ENCODE data around the gene FMNL3.
A peak's percentile ranks its signal among the peaks of the same experiment; 100 is the strongest.
"Not testable (repeated sequence)": the region's sequence is repeated elsewhere in the genome, so short reads cannot be mapped to it uniquely, and the experiment has no call there.

Gene FMNL3, protein sequence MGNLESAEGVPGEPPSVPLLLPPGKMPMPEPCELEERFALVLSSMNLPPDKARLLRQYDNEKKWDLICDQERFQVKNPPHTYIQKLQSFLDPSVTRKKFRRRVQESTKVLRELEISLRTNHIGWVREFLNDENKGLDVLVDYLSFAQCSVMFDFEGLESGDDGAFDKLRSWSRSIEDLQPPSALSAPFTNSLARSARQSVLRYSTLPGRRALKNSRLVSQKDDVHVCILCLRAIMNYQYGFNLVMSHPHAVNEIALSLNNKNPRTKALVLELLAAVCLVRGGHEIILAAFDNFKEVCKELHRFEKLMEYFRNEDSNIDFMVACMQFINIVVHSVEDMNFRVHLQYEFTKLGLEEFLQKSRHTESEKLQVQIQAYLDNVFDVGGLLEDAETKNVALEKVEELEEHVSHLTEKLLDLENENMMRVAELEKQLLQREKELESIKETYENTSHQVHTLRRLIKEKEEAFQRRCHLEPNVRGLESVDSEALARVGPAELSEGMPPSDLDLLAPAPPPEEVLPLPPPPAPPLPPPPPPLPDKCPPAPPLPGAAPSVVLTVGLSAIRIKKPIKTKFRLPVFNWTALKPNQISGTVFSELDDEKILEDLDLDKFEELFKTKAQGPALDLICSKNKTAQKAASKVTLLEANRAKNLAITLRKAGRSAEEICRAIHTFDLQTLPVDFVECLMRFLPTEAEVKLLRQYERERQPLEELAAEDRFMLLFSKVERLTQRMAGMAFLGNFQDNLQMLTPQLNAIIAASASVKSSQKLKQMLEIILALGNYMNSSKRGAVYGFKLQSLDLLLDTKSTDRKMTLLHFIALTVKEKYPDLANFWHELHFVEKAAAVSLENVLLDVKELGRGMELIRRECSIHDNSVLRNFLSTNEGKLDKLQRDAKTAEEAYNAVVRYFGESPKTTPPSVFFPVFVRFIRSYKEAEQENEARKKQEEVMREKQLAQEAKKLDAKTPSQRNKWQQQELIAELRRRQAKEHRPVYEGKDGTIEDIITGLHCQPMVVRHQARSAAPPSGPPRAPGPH

GRCh38 chr12:49707128-49707811, at the start of gene FMNL3:
Gene FMNL3 (minus strand): TSS chr12:49707405. CDS start chr12:49707180, 225 bp downstream.
- no peak for FAIRE-seq

GRCh38 chr12:49750996-49751393, 43.8 kb upstream of the FMNL3 start:
- no peak for FAIRE-seq

GRCh38 chr12:49750027-49750995, 43.1 kb upstream of the FMNL3 start:
- no peak for FAIRE-seq

- FAIRE-seq: no peak
Measured at GRCh38 chr12:49748800-49749199, 41.6 kb upstream of the FMNL3 start.

- no peak for FAIRE-seq
Measured at GRCh38 chr12:49748306-49748705, 41.1 kb upstream of the FMNL3 start.

- no peak for FAIRE-seq
Measured at GRCh38 chr12:49744363-49744885, 37.2 kb upstream of the FMNL3 start.

- no peak for FAIRE-seq
Measured at GRCh38 chr12:49741882-49742620, 34.8 kb upstream of the FMNL3 start.

GRCh38 chr12:49740930-49741881, 34.0 kb upstream of the FMNL3 start, which contains the start of gene TMBIM6:
Gene TMBIM6 (plus strand): TSS chr12:49741557. CDS start chr12:49752494, 10,937 bp downstream.
- FAIRE-seq: peak; percentile 98

DNA sequence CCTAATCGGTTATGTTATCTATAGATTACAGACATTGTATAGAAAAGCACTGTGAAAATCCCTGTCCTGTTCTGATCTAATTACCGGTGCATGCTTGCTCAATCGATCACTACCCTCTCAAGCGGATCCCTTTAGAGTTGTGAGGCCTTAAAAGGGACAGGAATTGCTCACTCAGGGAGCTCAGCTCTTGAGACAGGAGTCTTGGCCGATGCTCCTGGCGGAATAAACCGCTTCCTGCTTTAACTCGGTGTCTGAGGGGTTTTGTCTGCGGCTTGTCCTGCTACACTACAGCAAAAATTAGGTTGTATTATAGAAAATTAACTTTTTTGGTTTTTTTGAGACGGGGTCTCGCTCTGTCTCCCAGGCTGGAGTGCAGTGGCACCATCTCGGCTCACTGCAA, 33.1 kb upstream of the FMNL3 start:
- FAIRE-seq: not testable (repeated sequence)

DNA sequence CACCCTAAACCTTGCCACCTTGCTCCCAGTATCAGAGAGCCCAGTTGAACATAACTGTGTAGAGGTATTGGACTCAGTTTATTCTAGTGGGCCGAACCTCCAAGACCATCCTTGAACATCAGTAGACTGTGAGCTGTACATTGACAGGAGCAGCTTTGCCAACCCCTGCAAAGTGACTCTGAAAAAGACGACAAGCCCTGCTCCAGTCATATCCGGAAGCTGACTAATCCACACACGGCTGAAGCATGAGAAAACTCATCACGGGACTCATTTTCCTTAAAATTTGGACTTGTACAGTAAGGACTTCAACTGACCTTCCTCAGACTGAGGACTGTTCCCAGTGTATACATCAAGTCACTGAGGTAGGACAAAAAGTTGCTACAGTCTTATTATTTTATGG, 31.5 kb upstream of the FMNL3 start:
- FAIRE-seq: not testable (repeated sequence)

DNA sequence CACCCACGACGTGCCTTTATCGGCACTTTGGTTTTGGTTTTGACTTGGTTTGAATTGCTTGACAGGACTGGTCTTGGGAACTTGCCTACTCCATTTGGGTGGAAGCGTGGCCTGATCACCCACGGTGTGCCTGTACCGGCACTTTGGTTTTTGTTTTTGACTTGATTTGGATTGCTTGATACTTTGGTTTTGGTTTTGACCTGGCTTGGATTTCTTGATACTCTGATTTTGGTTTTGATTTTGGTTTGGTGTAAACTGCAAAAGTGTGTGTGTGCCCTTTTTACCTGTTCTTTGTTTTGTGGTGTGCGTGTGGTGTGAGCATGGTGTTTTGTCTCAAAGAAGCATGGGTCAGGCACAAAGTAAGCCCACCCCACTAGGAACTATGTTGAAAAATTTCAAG, 27.7 kb upstream of the FMNL3 start:
- not testable (repeated sequence) for FAIRE-seq

DNA sequence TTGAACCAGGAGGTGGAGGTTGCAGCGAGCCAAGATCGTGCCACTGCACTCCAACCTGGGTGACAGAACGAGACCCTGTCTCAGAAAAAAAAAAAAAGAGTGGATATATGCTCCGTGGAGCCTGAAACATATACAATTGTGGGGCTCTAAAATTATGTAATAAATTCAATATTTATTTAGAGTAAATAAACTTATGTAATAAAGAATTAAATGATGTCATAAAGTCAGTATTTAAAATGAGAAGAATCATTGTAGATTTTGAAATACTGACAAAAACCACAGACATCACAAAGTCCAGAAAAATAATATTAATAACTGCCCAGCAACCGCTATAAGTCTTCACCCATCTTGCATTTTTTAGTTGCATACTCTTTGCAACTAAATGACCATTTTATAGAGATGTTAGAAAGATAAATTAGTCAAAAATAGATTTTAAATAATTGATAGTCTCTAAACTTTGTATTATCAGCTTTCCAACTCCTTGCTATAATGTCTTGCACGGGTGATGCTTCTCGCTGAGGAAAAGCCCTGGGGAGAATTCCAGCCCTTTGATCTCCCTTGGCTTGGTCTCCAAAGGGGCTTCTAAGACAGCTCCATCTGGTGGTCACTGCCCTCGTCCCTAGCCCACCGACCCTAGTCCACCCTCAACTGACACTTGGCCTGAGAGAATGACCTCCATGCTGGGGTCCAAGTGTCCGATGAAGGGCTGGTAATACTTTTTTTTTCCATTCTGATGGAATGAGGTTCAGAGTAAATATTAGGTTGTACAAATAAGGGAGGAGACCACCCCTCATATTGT, 26.2 kb upstream of the FMNL3 start:
- FAIRE-seq: no peak

DNA sequence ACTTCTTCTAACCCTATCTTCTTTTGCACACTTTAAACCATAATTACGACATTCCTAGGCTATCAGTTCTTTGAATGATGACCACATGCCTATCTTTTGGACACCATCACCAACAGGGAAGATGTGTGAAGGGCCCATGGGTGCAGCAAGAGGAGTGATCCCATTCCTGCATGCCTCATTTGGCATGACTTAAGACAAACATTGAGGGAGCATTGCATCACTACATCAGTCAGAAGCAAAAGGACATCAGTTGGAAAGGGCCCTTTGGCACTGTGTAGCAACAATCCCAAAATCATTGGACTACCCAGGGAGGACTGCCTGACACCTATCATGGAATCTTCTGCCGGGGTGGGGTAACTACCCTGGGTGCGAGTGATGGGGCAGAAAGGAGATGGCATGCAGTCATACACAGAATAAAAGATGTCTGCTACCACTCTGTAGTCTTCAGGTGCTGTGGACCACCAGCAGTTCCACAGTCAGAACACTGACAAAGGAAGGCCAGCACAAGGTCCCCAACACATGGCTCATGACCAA, 23.4 kb upstream of the FMNL3 start:
- FAIRE-seq: no peak

- FAIRE-seq: no peak
Measured at GRCh38 chr12:49730050-49730449, 22.8 kb upstream of the FMNL3 start.

DNA sequence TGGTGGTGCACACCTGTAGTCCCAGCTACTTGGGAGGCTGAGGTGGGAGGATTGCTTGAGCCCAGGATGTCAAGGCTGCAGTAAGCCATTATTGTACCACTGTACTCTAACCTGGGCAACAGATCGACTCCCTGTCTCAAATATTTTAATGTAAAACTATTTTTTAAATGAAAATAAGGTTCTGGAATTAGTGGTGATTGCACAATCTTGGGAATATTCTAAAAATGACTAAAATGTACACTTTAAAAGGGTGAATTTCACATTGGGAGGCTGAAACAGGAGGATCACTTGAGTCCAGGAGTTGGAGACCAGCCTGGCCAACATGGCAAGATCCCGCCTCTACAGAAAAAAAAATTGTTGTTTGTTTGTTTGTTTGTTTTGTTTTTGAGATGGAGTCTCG, 21.2 kb upstream of the FMNL3 start:
- FAIRE-seq: no peak

DNA sequence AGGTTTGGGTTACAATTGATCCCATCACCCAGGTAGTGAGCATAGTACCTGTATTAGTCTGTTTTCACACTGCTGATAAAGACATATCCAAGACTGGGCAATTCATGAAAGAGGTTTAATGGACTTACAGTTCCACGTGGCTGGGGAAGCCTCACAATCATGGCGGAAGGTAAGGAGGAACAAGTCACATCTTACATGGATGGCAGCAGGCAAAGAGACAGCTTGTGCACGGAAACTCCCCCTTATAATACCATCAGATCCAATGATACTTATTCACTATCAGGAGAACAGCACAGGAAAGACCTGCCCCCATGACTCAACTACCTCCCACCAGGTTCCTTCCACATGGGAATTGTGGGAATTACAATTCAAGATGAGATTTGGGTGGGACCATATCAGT, 14.2 kb upstream of the FMNL3 start:
- not testable (repeated sequence) for FAIRE-seq

GRCh38 chr12:49720214-49720613, 13.0 kb upstream of the FMNL3 start:
- FAIRE-seq: no peak

- FAIRE-seq: not testable (repeated sequence)
Measured at GRCh38 chr12:49717800-49718199, 10.6 kb upstream of the FMNL3 start.
